Body of pancreas (tissue), 4 donors: Measurements from ENCODE around the gene COQ10B. TPM values are rescaled to one million over a fixed set of nuclear protein-coding genes. Genes with fewer than 3 reads are reported as not detected.

Source experiments
- ATAC-seq: fragments of 150-250 bp; one replicate; pipeline ENCODE4 v1.9.1; 2016
- DNase-seq, 4 donors: peaks; one replicate each; pipeline ENCODE4 v3.0.0-alpha.2; 2019
- H3K27ac ChIP-seq, 4 donors: fragments of 200-600 bp; sonication (generic); 1 replicate in 3 of 4; 2 replicates in 1 of 4; pipeline versions ENCODE4 v1.5.1 to v1.6.1; 2016 to 2019; ENCODE audit warnings: mild to moderate bottlenecking in 1 of 4, mixed read lengths in 1 of 4, moderate library complexity in 1 of 4
- H3K27me3 ChIP-seq, 2 donors: fragments of 200-600 bp; sonication (generic); one replicate each; pipeline ENCODE4 v1.6.0; 2016; ENCODE audit warnings: mild to moderate bottlenecking in 1 of 2
- H3K36me3 ChIP-seq, 2 donors: fragments of 200-600 bp; sonication (generic); replicated peaks in 1 of 2; 2 replicates each; pipeline ENCODE4 v1.5.1; 2016; ENCODE audit warnings: low read depth in 2 of 2; ENCODE audit not compliant: insufficient read depth in 1 of 2
- H3K4me1 ChIP-seq: fragments of 200-600 bp; sonication (generic); one replicate; pipeline ENCODE4 v1.6.0; 2016
- H3K4me3 ChIP-seq, 2 donors: fragments of 200-600 bp; sonication (generic); 1 replicate in 1 of 2; 2 replicates in 1 of 2; pipeline ENCODE4 v1.5.1; 2016 to 2019
- H3K9me3 ChIP-seq, 3 donors: fragments of 200-600 bp; sonication (generic); 1 replicate in 2 of 3; 2 replicates in 1 of 3; pipeline ENCODE4 v1.5.1; 2016
- CTCF ChIP-seq, 7 experiments: fragments of 450-650 bp in 4 of 7; fragments of 200-600 bp in 3 of 7; sonication (generic) in 3 of 7; IDR thresholded peaks; one replicate each; pipeline ENCODE4 v1.5.1; 2016 to 2019; ENCODE audit warnings: antibody characterized with exemption in 7 of 7
- POLR2A ChIP-seq, 3 donors: fragments of 450-650 bp; IDR thresholded peaks; one replicate each; pipeline ENCODE4 v1.6.1; 2016; ENCODE audit warnings: antibody characterized with exemption in 3 of 3, mild to moderate bottlenecking in 2 of 3
- WGBS, 2 donors: methylation state at CpG; one replicate each; pipeline ENCODE4 v1.1.5; 2017; 5-methylcytosine and 5-hydroxymethylcytosine counted together
- intact Hi-C: fragments of 100-400 bp; cut with DNase I; formaldehyde crosslinking; loops from one replicate; pipeline ENCODE4 v1.15.1; 2023
- total RNA-seq, 2 donors: library from RNA; depleted of rRNA; stranded (reverse); fragments of >200 nt; gene quantifications; one replicate each; pipeline ENCODE4 v1.1.0, GENCODE V29; 2016

Gene COQ10B
- total RNA-seq, 2 donors from 2014 or later: 5.3 to 9.6 TPM

- TF ChIP-seq POLR2A (IDR thresholded peaks at IDR 0.05): no peak
- TF ChIP-seq CTCF (IDR thresholded peaks at IDR 0.05): no peak
- ATAC-seq (no peak), DNase-seq (no peak)
- Histone ChIP-seq H3K9me3 (peaks cover 0 to 15% (median 0%) of the 10 kb centered on the region in 3 donors), H3K4me1 (no peaks in the 10 kb centered on the region), H3K27me3 (no peaks in the 10 kb centered on the region), H3K27ac (no peak overlapping the region), H3K4me3 (no peak overlapping the region), H3K36me3 (peaks cover 23% of the 10 kb centered on the region in 2 donors)
- WGBS, 2 donors: 93 to 94% methylated on average over 2 of the region's 2 CpGs
- intact Hi-C loops: no loop called here
Observed at GRCh38 chr2:197486175-197486574, 32.8 kb downstream of the COQ10B start.

GRCh38 chr2:197487385-197487784 lies 34.0 kb downstream of the COQ10B start:
- H3K27me3 ChIP-seq: no peaks in the 10 kb centered on the region
- TF ChIP-seq POLR2A (IDR thresholded peaks at IDR 0.05) (no peak), CTCF (IDR thresholded peaks at IDR 0.05) (no peak)
- ATAC-seq (no peak), DNase-seq (no peak)
- intact Hi-C loops: no loop called here
- H3K4me1 ChIP-seq: no peaks in the 10 kb centered on the region
- H3K4me3 ChIP-seq: no peak overlapping the region
- 87 to 88% methylated on average over 4 of the region's 4 CpGs for WGBS, 2 donors
- peaks cover 31 to 33% of the 10 kb centered on the region in 2 donors for H3K36me3 ChIP-seq
- H3K9me3 ChIP-seq: peaks cover 0 to 15% (median 0%) of the 10 kb centered on the region in 3 donors
- H3K27ac ChIP-seq: no peak overlapping the region

GRCh38 chr2:197495433-197496134 lies 42.2 kb downstream of the COQ10B start:
- Histone ChIP-seq H3K4me1 (peaks cover 33% of the 10 kb centered on the region), H3K4me3 (no peak overlapping the region), H3K36me3 (peaks cover 12 to 33% of the 10 kb centered on the region in 2 donors), H3K27ac (no peak overlapping the region), H3K9me3 (no peaks in the 10 kb centered on the region), H3K27me3 (no peaks in the 10 kb centered on the region)
- no peak for TF ChIP-seq POLR2A (IDR thresholded peaks at IDR 0.05)
- no peak for TF ChIP-seq CTCF (IDR thresholded peaks at IDR 0.05)
- ATAC-seq (no peak), DNase-seq (no peak)
- WGBS, 2 donors: 82 to 90% methylated on average over 2 of the region's 2 CpGs
- intact Hi-C loops: no loop called here

- TF ChIP-seq POLR2A (IDR thresholded peaks at IDR 0.05) (no peak), CTCF (IDR thresholded peaks at IDR 0.05) (no peak)
- no peak for ATAC-seq
- intact Hi-C loops: no loop called here
- Histone ChIP-seq H3K36me3 (peaks cover 3 to 28% of the 10 kb centered on the region in 2 donors), H3K4me1 (peaks cover 38% of the 10 kb centered on the region), H3K27ac (no peak overlapping the region), H3K27me3 (no peaks in the 10 kb centered on the region), H3K9me3 (no peaks in the 10 kb centered on the region), H3K4me3 (no peak overlapping the region)
- DNase-seq: no peak
Observed at GRCh38 chr2:197496695-197497094, 43.3 kb downstream of the COQ10B start.

GRCh38 chr2:197497326-197497725 lies 44.0 kb downstream of the COQ10B start:
- TF ChIP-seq POLR2A (IDR thresholded peaks at IDR 0.05) (no peak), CTCF (IDR thresholded peaks at IDR 0.05) (no peak)
- ATAC-seq (no peak), DNase-seq (no peak)
- WGBS, 2 donors: 10 to 16% methylated on average over 2 of the region's 2 CpGs
- Histone ChIP-seq H3K4me1 (peaks cover 44% of the 10 kb centered on the region), H3K4me3 (no peak overlapping the region), H3K27me3 (no peaks in the 10 kb centered on the region), H3K36me3 (peaks cover 0 to 22% of the 10 kb centered on the region in 2 donors), H3K9me3 (no peaks in the 10 kb centered on the region), H3K27ac (no peak overlapping the region)
- intact Hi-C loops: no loop called here
